ENCODE measurements around the gene DNAJC4.

Gene DNAJC4

GRCh38 chr11:64208086-64208795 is 22.1 kb upstream of the DNAJC4 start:
- no peak for DNase-seq (ENCODE audit: low read depth)

GRCh38 chr11:64208796-64209562 is 21.4 kb upstream of the DNAJC4 start:
- DNase-seq (ENCODE audit: low read depth), result no peak

GRCh38 chr11:64209563-64209843 is 20.8 kb upstream of the DNAJC4 start:
- no peak for DNase-seq (ENCODE audit: low read depth)

- DNase-seq (ENCODE audit: low read depth), result no peak
Observed at GRCh38 chr11:64210301-64211020, 19.9 kb upstream of the DNAJC4 start.

GRCh38 chr11:64211181-64211872 is 19.0 kb upstream of the DNAJC4 start:
- DNase-seq (ENCODE audit: low read depth), result no peak

- no peak for DNase-seq (ENCODE audit: low read depth)
Observed at GRCh38 chr11:64216879-64217278, 13.5 kb upstream of the DNAJC4 start.

- no peak for DNase-seq (ENCODE audit: low read depth)
Observed at GRCh38 chr11:64218628-64219353, 11.6 kb upstream of the DNAJC4 start.

- no peak for DNase-seq (ENCODE audit: low read depth)
Observed at GRCh38 chr11:64219354-64219684, 11.0 kb upstream of the DNAJC4 start.

GRCh38 chr11:64219755-64220154 is 10.6 kb upstream of the DNAJC4 start:
- no peak for DNase-seq (ENCODE audit: low read depth)

GRCh38 chr11:64220271-64220670 is 10.1 kb upstream of the DNAJC4 start:
- no peak for DNase-seq (ENCODE audit: low read depth)

GRCh38 chr11:64220798-64221197 is 9.6 kb upstream of the DNAJC4 start:
- DNase-seq (ENCODE audit: low read depth), result no peak

GRCh38 chr11:64222651-64223000 is 7.7 kb upstream of the DNAJC4 start:
- no peak for DNase-seq (ENCODE audit: low read depth)

- no peak for DNase-seq (ENCODE audit: low read depth)
Observed at GRCh38 chr11:64223001-64223651, 7.2 kb upstream of the DNAJC4 start.

GRCh38 chr11:64224151-64224890 is 6.0 kb upstream of the DNAJC4 start:
- no peak for DNase-seq (ENCODE audit: low read depth)

- no peak for DNase-seq (ENCODE audit: low read depth)
Observed at GRCh38 chr11:64224891-64225607, 5.3 kb upstream of the DNAJC4 start.

- DNase-seq (ENCODE audit: low read depth), result no peak
Observed at GRCh38 chr11:64225608-64226506, 4.5 kb upstream of the DNAJC4 start, which contains the start of the genes NUDT22 and TRPT1. Gene NUDT22, plus strand, starts transcription at chr11:64226274. Its CDS starts 379 bp downstream, at chr11:64226653. Gene TRPT1, minus strand, starts transcription at chr11:64226186. Its CDS starts 326 bp downstream, at chr11:64225860.

- DNase-seq (ENCODE audit: low read depth), result no peak
Observed at GRCh38 chr11:64226507-64227051, 3.8 kb upstream of the DNAJC4 start.

- no peak for DNase-seq (ENCODE audit: low read depth)
Observed at GRCh38 chr11:64227405-64227956, 2.9 kb upstream of the DNAJC4 start.

Data from GM04503 (cell line).